C4-2B (cell line): ENCODE results near the gene PEX11B.

Experiments
- ZFX ChIP-seq: fragments of 450-650 bp; IDR thresholded peaks from 2 replicates; pipeline ENCODE4 v1.6.1; 2017
- TF ChIP-seq, protein P1 (sequence below): fragments of 450-650 bp; conservative IDR thresholded peaks from 2 replicates; pipeline ENCODE4 v1.5.1; 2017; ENCODE audit warnings: mild to moderate bottlenecking

DNA sequence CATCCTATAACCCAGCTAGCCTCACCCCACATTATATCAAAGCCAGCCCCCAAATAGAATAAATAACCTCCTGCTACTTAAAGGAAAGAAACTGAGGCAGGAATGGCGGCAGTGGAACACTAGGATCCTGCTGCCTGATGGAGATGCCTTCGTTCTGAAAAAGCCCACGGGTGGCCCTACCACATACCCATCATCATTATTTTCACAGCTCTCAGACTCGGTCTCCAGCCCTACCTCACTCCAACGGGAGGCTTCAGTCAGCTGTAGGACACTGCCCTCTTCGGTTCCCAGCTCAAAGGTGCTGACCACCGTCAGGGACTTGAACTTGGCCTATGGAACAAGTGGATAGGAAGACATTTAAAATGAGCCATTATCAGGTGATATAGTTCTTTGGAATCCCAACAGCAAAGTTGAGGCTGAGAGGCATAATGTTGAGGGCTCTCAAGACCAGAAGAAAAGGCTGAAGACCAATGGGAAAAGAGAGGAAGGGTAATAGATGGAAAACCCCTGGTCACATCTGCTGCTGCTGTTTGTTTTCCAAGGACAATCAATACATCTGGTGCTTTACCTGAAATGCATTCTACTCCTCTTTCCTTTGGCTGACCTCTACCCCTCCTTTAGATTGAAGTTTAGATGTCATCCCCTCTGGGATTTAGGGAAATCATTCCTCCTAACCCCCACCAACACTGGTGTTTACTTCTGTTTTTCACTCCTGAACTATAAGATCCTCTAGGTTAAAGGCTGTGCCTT is 25.0 kb downstream of the PEX11B start:
- TF ChIP-seq, protein P1, sequence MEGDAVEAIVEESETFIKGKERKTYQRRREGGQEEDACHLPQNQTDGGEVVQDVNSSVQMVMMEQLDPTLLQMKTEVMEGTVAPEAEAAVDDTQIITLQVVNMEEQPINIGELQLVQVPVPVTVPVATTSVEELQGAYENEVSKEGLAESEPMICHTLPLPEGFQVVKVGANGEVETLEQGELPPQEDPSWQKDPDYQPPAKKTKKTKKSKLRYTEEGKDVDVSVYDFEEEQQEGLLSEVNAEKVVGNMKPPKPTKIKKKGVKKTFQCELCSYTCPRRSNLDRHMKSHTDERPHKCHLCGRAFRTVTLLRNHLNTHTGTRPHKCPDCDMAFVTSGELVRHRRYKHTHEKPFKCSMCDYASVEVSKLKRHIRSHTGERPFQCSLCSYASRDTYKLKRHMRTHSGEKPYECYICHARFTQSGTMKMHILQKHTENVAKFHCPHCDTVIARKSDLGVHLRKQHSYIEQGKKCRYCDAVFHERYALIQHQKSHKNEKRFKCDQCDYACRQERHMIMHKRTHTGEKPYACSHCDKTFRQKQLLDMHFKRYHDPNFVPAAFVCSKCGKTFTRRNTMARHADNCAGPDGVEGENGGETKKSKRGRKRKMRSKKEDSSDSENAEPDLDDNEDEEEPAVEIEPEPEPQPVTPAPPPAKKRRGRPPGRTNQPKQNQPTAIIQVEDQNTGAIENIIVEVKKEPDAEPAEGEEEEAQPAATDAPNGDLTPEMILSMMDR = no peak
- TF ChIP-seq ZFX = no peak
